Measurements from ENCODE around the gene SYTL3.
"Not testable (repeated sequence)": the region's sequence is repeated elsewhere in the genome, so short reads cannot be mapped to it uniquely, and the experiment has no call there.

The SYTL3 gene

GRCh38 chr6:158649289-158650143 is at the start of gene SYTL3:
Gene SYTL3, plus strand, starts transcription at chr6:158650054. Its CDS starts 13,215 bp downstream, at chr6:158663269.
- H3K4me2 ChIP-seq (ENCODE audit: low read length) = no peak within 1 kb of the TSS
- H3K36me3 ChIP-seq (ENCODE audit: control insufficient read depth, insufficient read depth, low read length) = no peaks in the 10 kb centered on the region
- no peaks in the 10 kb centered on the region for H3K27me3 ChIP-seq (ENCODE audit: control insufficient read depth, insufficient read depth, low read length)
- H3K4me1 ChIP-seq = peaks cover 9% of the 10 kb centered on the region
- H3K4me3 ChIP-seq (ENCODE audit: low read depth, low read length) = no peak within 1 kb of the TSS
- no peaks in the 10 kb centered on the region for H3K9me3 ChIP-seq (ENCODE audit: control insufficient read depth, low read length)
- no peak within 1 kb of the TSS for H3K9ac ChIP-seq
- peak within 1 kb of the TSS; percentile 41 for H2AFZ ChIP-seq
- TF ChIP-seq CTCF (IDR thresholded peaks at IDR 0.05) = no peak
- H3K27ac ChIP-seq = peak within 1 kb of the TSS; percentile 13
- H3K79me2 ChIP-seq = no peaks in the 10 kb centered on the region

- H3K79me2 ChIP-seq = peaks cover 8% of the 10 kb centered on the region
- no peak overlapping the region for H2AFZ ChIP-seq
- H3K4me3 ChIP-seq (ENCODE audit: low read depth, low read length) = no peak overlapping the region
- no peaks in the 10 kb centered on the region for H3K36me3 ChIP-seq (ENCODE audit: control insufficient read depth, insufficient read depth, low read length)
- no peak for TF ChIP-seq CTCF (IDR thresholded peaks at IDR 0.05)
- H3K4me2 ChIP-seq (ENCODE audit: low read length) = no peak overlapping the region
- no peak overlapping the region for H3K27ac ChIP-seq
- H3K9me3 ChIP-seq (ENCODE audit: control insufficient read depth, low read length) = no peaks in the 10 kb centered on the region
- no peak overlapping the region for H3K9ac ChIP-seq
- no peaks in the 10 kb centered on the region for H3K4me1 ChIP-seq
- H3K27me3 ChIP-seq (ENCODE audit: control insufficient read depth, insufficient read depth, low read length) = no peaks in the 10 kb centered on the region
These were observed 46.4 kb upstream of the SYTL3 start for GRCh38 chr6:158603261-158604047.

- Histone ChIP-seq H3K27ac (no peak overlapping the region), H2AFZ (no peak overlapping the region), H3K4me3 (ENCODE audit: low read depth, low read length) (no peak overlapping the region), H3K9me3 (ENCODE audit: control insufficient read depth, low read length) (no peaks in the 10 kb centered on the region), H3K9ac (no peak overlapping the region), H3K4me2 (ENCODE audit: low read length) (no peak overlapping the region), H3K27me3 (ENCODE audit: control insufficient read depth, insufficient read depth, low read length) (no peaks in the 10 kb centered on the region), H3K4me1 (no peaks in the 10 kb centered on the region), H3K36me3 (ENCODE audit: control insufficient read depth, insufficient read depth, low read length) (no peaks in the 10 kb centered on the region), H3K79me2 (peaks cover 8% of the 10 kb centered on the region)
- TF ChIP-seq CTCF (IDR thresholded peaks at IDR 0.05) = no peak
These were observed 45.8 kb upstream of the SYTL3 start for GRCh38 chr6:158604048-158604406.

GRCh38 chr6:158605266-158605878 is 44.5 kb upstream of the SYTL3 start:
- Histone ChIP-seq H3K4me2 (ENCODE audit: low read length) (no peak overlapping the region), H3K27ac (no peak overlapping the region), H3K4me1 (no peaks in the 10 kb centered on the region), H3K9ac (no peak overlapping the region), H2AFZ (no peak overlapping the region), H3K4me3 (ENCODE audit: low read depth, low read length) (no peak overlapping the region), H3K36me3 (ENCODE audit: control insufficient read depth, insufficient read depth, low read length) (no peaks in the 10 kb centered on the region), H3K79me2 (peaks cover 10% of the 10 kb centered on the region), H3K27me3 (ENCODE audit: control insufficient read depth, insufficient read depth, low read length) (no peaks in the 10 kb centered on the region), H3K9me3 (ENCODE audit: control insufficient read depth, low read length) (no peaks in the 10 kb centered on the region)
- peak; percentile 78 for TF ChIP-seq CTCF (IDR thresholded peaks at IDR 0.05)

GRCh38 chr6:158606011-158606410 is 43.8 kb upstream of the SYTL3 start:
- not testable (repeated sequence) for H3K4me3 ChIP-seq (ENCODE audit: low read depth, low read length); H3K9ac ChIP-seq; H3K9me3 ChIP-seq (ENCODE audit: control insufficient read depth, low read length); H3K36me3 ChIP-seq (ENCODE audit: control insufficient read depth, insufficient read depth, low read length); H3K4me2 ChIP-seq (ENCODE audit: low read length); H3K79me2 ChIP-seq; H3K27me3 ChIP-seq (ENCODE audit: control insufficient read depth, insufficient read depth, low read length); H3K4me1 ChIP-seq; H2AFZ ChIP-seq; H3K27ac ChIP-seq
